ENCODE data around the gene SLIT1. TPM values are rescaled to one million over a fixed set of nuclear protein-coding genes. Genes with fewer than 3 reads are reported as not detected.
A peak's percentile ranks its signal among the peaks of the same experiment; 100 is the strongest.

SLIT1 gene
- total RNA-seq, 1 experiment from 2014 or later, result 1.0 TPM

DNA sequence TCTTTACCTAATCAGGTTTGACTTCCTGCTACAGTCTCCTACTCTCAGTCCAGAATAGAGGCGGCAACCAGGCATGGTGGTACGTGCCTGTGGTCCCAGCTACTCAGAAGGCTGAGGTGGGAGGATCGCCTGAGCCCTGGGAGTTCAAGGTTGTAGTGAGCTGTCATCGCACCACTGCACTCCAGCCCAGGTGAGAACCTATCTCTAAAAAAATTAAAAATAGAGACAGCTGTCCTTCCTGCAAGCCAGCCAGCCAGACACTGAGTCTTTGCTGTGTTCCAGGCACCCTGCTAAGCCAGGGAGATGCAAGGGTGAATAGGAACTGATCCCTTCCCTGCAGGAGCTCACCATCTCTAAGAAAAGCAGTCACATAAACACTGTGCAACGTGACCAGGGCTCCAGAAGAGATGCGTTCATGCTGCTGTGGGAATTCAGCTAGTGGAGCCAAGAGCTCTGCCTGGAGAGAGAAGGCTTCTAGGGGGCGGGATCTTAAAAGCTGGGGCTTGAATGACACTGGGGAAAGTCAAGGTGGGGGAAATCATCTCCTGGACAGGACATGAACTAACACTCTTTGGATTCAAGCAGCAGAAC, 22.1 kb upstream of the SLIT1 start:
- Histone ChIP-seq H3K9me2 (replicated peaks; ENCODE audit: insufficient read depth, low read length) (no peaks in the 10 kb centered on the region), H3K27me3 (ENCODE audit: low read length) (no peaks in the 10 kb centered on the region), H3K9ac (ENCODE audit: low read length) (no peak overlapping the region), H3K79me2 (ENCODE audit: low read length) (no peaks in the 10 kb centered on the region), H3K4me1 (ENCODE audit: low read length) (peaks cover 3% of the 10 kb centered on the region; the same call in 1 of the 2 replicates), H2AFZ (ENCODE audit: low read length) (no peak overlapping the region), H3K4me2 (ENCODE audit: low read depth, low read length, poor library complexity, severe bottlenecking) (no peak overlapping the region), H3K9me3 (ENCODE audit: low read length) (no peaks in the 10 kb centered on the region), H4K20me1 (ENCODE audit: insufficient read depth, low read depth, low read length) (no peaks in the 10 kb centered on the region), H3K4me3 (ENCODE audit: low read length) (no peak overlapping the region), H3K36me3 (ENCODE audit: insufficient read depth, low read length) (no peaks in the 10 kb centered on the region), H3K27ac (ENCODE audit: low read length) (no peak overlapping the region)
- DNase-seq, result no peak

DNA sequence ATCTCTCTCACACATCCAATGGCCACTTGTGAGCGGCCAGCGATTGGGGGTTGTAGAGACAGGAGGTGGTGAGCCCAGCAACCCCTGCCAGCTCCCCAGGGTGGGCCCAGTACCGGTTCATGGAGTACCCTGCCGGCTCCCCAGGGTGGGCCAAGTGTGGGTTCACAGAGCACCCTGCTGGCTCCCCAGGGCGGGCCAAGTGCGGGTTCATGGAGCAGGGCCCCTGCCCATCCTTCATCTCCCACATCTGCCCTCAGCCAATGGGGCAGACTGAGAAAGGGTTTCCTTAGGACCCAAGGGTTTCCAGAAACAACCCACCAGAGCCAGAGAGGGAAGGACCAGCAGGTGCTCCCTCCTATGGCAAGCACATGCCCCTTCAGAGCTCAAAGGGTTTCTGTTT, 21.4 kb upstream of the SLIT1 start:
- H3K9ac ChIP-seq (ENCODE audit: low read length), result no peak overlapping the region

DNA sequence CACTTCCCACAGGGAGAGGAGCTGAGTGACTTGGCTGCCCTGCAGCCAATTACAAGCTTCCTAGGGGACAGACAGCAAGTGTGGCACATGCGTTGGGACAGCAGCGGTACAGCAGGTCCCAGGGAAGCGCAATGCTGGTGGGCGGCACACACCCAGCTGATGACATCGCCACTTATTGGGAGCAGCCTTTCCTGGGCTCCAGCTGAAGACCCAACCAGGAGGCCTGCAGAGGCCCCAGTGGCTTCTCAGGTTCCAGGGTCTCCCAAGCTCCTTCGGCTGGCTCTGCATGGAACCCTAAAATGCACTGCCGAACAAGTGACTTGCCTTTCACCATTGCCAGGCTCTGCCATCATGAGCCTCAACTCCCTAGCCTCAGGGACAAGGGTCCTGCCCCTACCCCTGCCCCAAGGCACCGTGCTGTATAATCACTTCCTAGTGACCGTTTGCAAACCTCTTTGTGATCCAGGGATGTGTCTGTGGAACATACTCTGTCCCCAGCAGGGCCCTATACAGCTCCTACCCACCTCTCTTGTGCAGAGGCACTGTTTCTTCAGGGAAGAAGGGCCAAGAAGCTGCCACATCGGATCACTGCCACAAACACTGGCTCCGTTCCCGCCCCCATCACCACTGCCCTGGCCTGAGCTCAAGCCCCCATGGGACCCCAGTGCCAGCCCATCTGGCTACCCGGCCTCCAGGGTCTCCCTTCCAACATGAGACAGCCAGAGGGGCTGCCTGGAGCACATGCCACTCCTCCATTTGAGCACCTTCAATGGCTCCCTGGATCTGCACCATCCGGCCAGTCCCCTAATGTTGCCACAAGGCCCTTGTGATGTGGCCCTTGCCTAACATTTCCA, 19.3 kb upstream of the SLIT1 start:
- no peak overlapping the region for H2AFZ ChIP-seq (ENCODE audit: low read length)
- H3K4me1 ChIP-seq (ENCODE audit: low read length), result peaks cover 12% of the 10 kb centered on the region
- no peaks in the 10 kb centered on the region for H4K20me1 ChIP-seq (ENCODE audit: insufficient read depth, low read depth, low read length)
- H3K4me3 ChIP-seq (ENCODE audit: low read length), result no peak overlapping the region
- no peak overlapping the region for H3K9ac ChIP-seq (ENCODE audit: low read length)
- no peak overlapping the region for H3K4me2 ChIP-seq (ENCODE audit: low read depth, low read length, poor library complexity, severe bottlenecking)
- no peaks in the 10 kb centered on the region for H3K9me3 ChIP-seq (ENCODE audit: low read length)
- no peaks in the 10 kb centered on the region for H3K79me2 ChIP-seq (ENCODE audit: low read length)
- no peaks in the 10 kb centered on the region for H3K27me3 ChIP-seq (ENCODE audit: low read length)
- H3K36me3 ChIP-seq (ENCODE audit: insufficient read depth, low read length), result no peaks in the 10 kb centered on the region
- H3K9me2 ChIP-seq (replicated peaks; ENCODE audit: insufficient read depth, low read length), result no peaks in the 10 kb centered on the region
- DNase-seq, result no peak
- H3K27ac ChIP-seq (ENCODE audit: low read length), result no peak overlapping the region

More for the DNA sequence above, 21.4 kb upstream of the SLIT1 start:
- H3K27ac ChIP-seq (ENCODE audit: low read length), result no peak overlapping the region
- H3K36me3 ChIP-seq (ENCODE audit: insufficient read depth, low read length), result no peaks in the 10 kb centered on the region
- H2AFZ ChIP-seq (ENCODE audit: low read length), result no peak overlapping the region
- peaks cover 3% of the 10 kb centered on the region; the same call in 1 of the 2 replicates for H3K4me1 ChIP-seq (ENCODE audit: low read length)
- no peak overlapping the region for H3K4me2 ChIP-seq (ENCODE audit: low read depth, low read length, poor library complexity, severe bottlenecking)
- no peaks in the 10 kb centered on the region for H4K20me1 ChIP-seq (ENCODE audit: insufficient read depth, low read depth, low read length)
- no peaks in the 10 kb centered on the region for H3K27me3 ChIP-seq (ENCODE audit: low read length)
- no peak overlapping the region for H3K4me3 ChIP-seq (ENCODE audit: low read length)
- H3K9me2 ChIP-seq (replicated peaks; ENCODE audit: insufficient read depth, low read length), result no peaks in the 10 kb centered on the region
- H3K9me3 ChIP-seq (ENCODE audit: low read length), result no peaks in the 10 kb centered on the region
- H3K79me2 ChIP-seq (ENCODE audit: low read length), result no peaks in the 10 kb centered on the region
- DNase-seq, result no peak

DNA sequence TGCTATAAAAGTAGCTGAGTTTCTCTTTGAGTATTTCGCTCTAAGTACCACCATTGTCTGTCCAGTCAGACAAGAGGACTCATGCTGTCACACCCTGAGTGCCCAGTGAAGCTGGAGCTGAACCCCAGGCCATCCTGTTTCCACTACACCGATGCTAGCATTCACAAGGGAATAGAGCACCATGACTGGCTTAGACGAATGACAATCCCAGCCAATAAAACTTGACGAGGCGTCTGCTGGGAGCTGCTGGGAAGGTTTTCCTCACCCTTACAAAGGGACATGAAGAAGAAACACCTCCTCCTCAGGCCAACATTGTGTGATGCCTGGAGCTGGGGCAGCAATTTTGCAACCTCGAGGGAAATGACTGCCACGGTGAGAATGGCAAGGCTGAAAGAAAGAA, 17.5 kb upstream of the SLIT1 start:
- Histone ChIP-seq H3K4me3 (ENCODE audit: low read length) (no peak overlapping the region), H3K9ac (ENCODE audit: low read length) (no peak overlapping the region), H3K27ac (ENCODE audit: low read length) (no peak overlapping the region), H3K4me1 (ENCODE audit: low read length) (peaks cover 12% of the 10 kb centered on the region), H3K9me3 (ENCODE audit: low read length) (no peaks in the 10 kb centered on the region), H3K27me3 (ENCODE audit: low read length) (no peaks in the 10 kb centered on the region), H3K79me2 (ENCODE audit: low read length) (no peaks in the 10 kb centered on the region), H3K4me2 (ENCODE audit: low read depth, low read length, poor library complexity, severe bottlenecking) (no peak overlapping the region), H3K36me3 (ENCODE audit: insufficient read depth, low read length) (no peaks in the 10 kb centered on the region), H4K20me1 (ENCODE audit: insufficient read depth, low read depth, low read length) (no peaks in the 10 kb centered on the region), H3K9me2 (replicated peaks; ENCODE audit: insufficient read depth, low read length) (no peaks in the 10 kb centered on the region), H2AFZ (ENCODE audit: low read length) (no peak overlapping the region)
- no peak for DNase-seq

DNA sequence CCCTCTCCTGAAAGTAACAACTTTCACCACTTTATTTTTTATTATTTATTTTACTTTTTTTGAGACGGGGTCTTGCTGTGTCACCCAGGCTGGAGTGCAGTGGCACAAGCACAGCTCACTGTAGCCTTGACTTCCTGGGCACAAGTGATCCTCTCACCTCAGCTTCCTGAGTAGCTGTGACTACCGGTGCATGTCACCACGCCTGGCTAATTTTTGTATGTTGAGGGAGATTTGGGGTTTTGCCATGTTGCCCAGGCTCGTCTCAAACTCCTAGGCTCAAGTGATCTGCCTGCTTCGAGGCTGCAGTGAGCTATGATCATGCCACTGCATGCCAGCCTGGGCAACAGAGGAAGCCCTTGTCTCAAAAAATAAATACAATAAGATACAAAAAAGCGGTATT, 14.9 kb upstream of the SLIT1 start:
- H4K20me1 ChIP-seq (ENCODE audit: insufficient read depth, low read depth, low read length), result no peaks in the 10 kb centered on the region
- no peaks in the 10 kb centered on the region for H3K9me2 ChIP-seq (replicated peaks; ENCODE audit: insufficient read depth, low read length)
- no peaks in the 10 kb centered on the region for H3K27me3 ChIP-seq (ENCODE audit: low read length)
- no peak overlapping the region for H3K4me3 ChIP-seq (ENCODE audit: low read length)
- H3K27ac ChIP-seq (ENCODE audit: low read length), result no peak overlapping the region
- H2AFZ ChIP-seq (ENCODE audit: low read length), result no peak overlapping the region
- DNase-seq, result peak; percentile 48
- no peaks in the 10 kb centered on the region for H3K9me3 ChIP-seq (ENCODE audit: low read length)
- H3K4me1 ChIP-seq (ENCODE audit: low read length), result peaks cover 9% of the 10 kb centered on the region
- H3K79me2 ChIP-seq (ENCODE audit: low read length), result no peaks in the 10 kb centered on the region
- H3K4me2 ChIP-seq (ENCODE audit: low read depth, low read length, poor library complexity, severe bottlenecking), result no peak overlapping the region
- no peaks in the 10 kb centered on the region for H3K36me3 ChIP-seq (ENCODE audit: insufficient read depth, low read length)
- H3K9ac ChIP-seq (ENCODE audit: low read length), result no peak overlapping the region

DNA sequence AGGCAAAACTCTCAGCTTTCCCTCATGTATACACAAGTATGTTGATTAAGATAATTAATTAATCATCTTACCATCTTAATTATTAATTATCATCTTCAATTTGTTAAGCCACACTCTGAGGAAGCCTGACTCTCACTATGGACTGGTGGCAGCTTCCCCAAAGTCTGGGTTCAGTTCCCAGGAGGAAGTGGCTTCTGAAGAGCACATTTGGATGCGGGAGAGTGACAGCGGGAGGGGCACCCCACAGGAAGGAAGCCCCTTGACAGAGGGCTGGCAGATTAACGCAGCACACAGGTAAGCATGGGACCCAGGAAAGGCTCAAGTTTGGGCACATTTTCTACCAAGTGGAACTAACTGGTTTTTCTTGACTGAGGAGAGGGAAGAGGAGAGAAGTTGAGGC, 13.4 kb upstream of the SLIT1 start:
- H3K79me2 ChIP-seq (ENCODE audit: low read length), result no peaks in the 10 kb centered on the region
- H4K20me1 ChIP-seq (ENCODE audit: insufficient read depth, low read depth, low read length), result no peaks in the 10 kb centered on the region
- peaks cover 9% of the 10 kb centered on the region for H3K4me1 ChIP-seq (ENCODE audit: low read length)
- no peaks in the 10 kb centered on the region for H3K9me3 ChIP-seq (ENCODE audit: low read length)
- no peaks in the 10 kb centered on the region for H3K27me3 ChIP-seq (ENCODE audit: low read length)
- DNase-seq, result no peak
- H3K9ac ChIP-seq (ENCODE audit: low read length), result no peak overlapping the region
- H3K27ac ChIP-seq (ENCODE audit: low read length), result no peak overlapping the region
- no peak overlapping the region for H2AFZ ChIP-seq (ENCODE audit: low read length)
- no peak overlapping the region for H3K4me2 ChIP-seq (ENCODE audit: low read depth, low read length, poor library complexity, severe bottlenecking)
- H3K36me3 ChIP-seq (ENCODE audit: insufficient read depth, low read length), result no peaks in the 10 kb centered on the region
- H3K4me3 ChIP-seq (ENCODE audit: low read length), result no peak overlapping the region
- no peaks in the 10 kb centered on the region for H3K9me2 ChIP-seq (replicated peaks; ENCODE audit: insufficient read depth, low read length)

DNA sequence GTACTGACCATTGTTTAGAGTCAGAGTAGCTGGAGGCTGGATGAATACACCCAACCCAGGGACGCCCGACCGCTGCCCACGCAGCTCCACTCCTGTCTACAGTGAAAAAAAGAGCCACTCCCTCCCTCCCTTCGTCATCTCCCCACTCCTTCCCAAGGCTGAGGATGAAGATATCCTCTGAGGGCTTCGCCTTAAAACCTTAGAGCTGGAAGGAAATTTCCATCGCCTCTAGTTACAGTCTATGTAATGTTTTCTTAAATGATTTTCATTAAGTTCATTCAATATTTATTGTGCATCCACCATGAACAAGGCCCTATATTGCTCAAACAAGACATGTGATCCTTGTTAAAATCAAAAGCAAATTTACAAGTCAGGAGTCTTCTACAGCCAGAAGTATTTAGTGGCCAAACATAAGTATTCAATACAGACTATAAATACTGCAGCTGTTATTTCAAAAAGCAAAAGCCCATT, 11.3 kb upstream of the SLIT1 start:
- H3K79me2 ChIP-seq (ENCODE audit: low read length), result no peaks in the 10 kb centered on the region
- no peak overlapping the region for H2AFZ ChIP-seq (ENCODE audit: low read length)
- H3K9me2 ChIP-seq (replicated peaks; ENCODE audit: insufficient read depth, low read length), result no peaks in the 10 kb centered on the region
- no peak overlapping the region for H3K4me3 ChIP-seq (ENCODE audit: low read length)
- H3K27me3 ChIP-seq (ENCODE audit: low read length), result no peaks in the 10 kb centered on the region
- DNase-seq, result no peak
- peaks cover 9% of the 10 kb centered on the region for H3K4me1 ChIP-seq (ENCODE audit: low read length)
- no peak overlapping the region for H3K27ac ChIP-seq (ENCODE audit: low read length)
- no peak overlapping the region for H3K9ac ChIP-seq (ENCODE audit: low read length)
- H4K20me1 ChIP-seq (ENCODE audit: insufficient read depth, low read depth, low read length), result no peaks in the 10 kb centered on the region
- H3K4me2 ChIP-seq (ENCODE audit: low read depth, low read length, poor library complexity, severe bottlenecking), result no peak overlapping the region
- no peaks in the 10 kb centered on the region for H3K9me3 ChIP-seq (ENCODE audit: low read length)
- no peaks in the 10 kb centered on the region for H3K36me3 ChIP-seq (ENCODE audit: insufficient read depth, low read length)

DNA sequence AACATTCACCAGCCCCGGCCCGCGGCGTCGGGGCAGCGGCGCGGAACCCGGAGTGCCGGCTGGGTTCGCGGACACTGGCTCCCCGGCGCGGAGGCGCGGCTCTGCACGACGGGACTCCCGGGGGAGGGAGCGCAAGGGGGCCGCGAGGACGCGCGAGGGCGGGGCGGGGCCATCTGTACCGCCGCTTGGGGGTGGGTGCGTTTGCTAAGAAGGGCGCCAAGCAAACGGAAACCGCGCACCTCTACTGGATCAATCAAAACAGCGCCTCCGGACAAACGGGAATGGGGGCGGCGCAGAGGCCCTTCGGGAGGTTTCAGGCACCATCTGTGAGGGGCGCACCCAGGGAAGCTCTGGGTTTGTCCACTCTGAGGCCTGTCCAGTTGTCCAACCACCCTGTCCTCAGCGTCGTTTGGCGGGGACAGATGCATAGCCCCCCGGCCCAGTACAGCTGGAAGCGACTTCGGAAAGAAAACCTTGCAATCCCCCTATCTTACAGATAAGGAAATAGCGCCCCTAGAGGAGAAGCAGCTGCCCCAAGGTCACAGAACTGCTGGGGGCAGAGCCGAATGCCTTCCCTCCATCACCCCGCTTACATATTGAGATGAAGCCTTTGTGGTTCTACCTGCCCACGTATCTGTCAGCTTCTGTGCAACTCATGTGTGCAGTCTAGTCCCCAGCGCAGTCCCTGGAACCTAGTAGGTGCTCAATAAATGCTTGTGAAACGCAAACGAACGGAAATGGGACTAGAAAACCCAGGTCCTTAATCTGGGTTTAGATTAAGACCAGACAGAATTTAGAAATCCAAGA, 10.7 kb upstream of the SLIT1 start:
- Histone ChIP-seq H3K9ac (ENCODE audit: low read length) (no peak overlapping the region), H3K4me1 (ENCODE audit: low read length) (peaks cover 9% of the 10 kb centered on the region), H3K27ac (ENCODE audit: low read length) (no peak overlapping the region), H3K79me2 (ENCODE audit: low read length) (no peaks in the 10 kb centered on the region), H3K9me2 (replicated peaks; ENCODE audit: insufficient read depth, low read length) (no peaks in the 10 kb centered on the region), H2AFZ (ENCODE audit: low read length) (no peak overlapping the region), H4K20me1 (ENCODE audit: insufficient read depth, low read depth, low read length) (no peaks in the 10 kb centered on the region), H3K36me3 (ENCODE audit: insufficient read depth, low read length) (no peaks in the 10 kb centered on the region), H3K9me3 (ENCODE audit: low read length) (no peaks in the 10 kb centered on the region), H3K4me3 (ENCODE audit: low read length) (no peak overlapping the region), H3K4me2 (ENCODE audit: low read depth, low read length, poor library complexity, severe bottlenecking) (no peak overlapping the region), H3K27me3 (ENCODE audit: low read length) (no peaks in the 10 kb centered on the region)
- peak; percentile 81 for DNase-seq
